Mononuclear cell (primary cell): ENCODE data around the gene KICS2. TPM values are rescaled to one million over a fixed set of nuclear protein-coding genes. Genes with fewer than 3 reads are reported as not detected.
"Not testable (repeated sequence)": the region's sequence is repeated elsewhere in the genome, so short reads cannot be mapped to it uniquely, and the experiment has no call there.

Source experiments
- H3K27me3 ChIP-seq: 2 replicates; pipeline ENCODE4 v1.6.0; 2011; ENCODE audit warnings: low read length, control low read depth; ENCODE audit not compliant: insufficient read depth
- H3K4me1 ChIP-seq: 2 replicates; pipeline ENCODE4 v1.5.1; 2011; ENCODE audit warnings: mild to moderate bottlenecking, low read length, control low read depth; ENCODE audit not compliant: insufficient read depth
- H3K4me3 ChIP-seq: 2 replicates; pipeline ENCODE4 v1.5.1; 2011; ENCODE audit warnings: mild to moderate bottlenecking, low read length, moderate library complexity
- H3K9me3 ChIP-seq: 2 replicates; pipeline ENCODE4 v1.5.1; 2011; ENCODE audit warnings: low read depth, mild to moderate bottlenecking, control low read depth, low read length
- total RNA-seq: library from RNA; depleted of rRNA; stranded (reverse); fragments of >200 nt; gene quantifications from one replicate; pipeline ENCODE4 v1.2.3, GENCODE V29; 2012

KICS2 gene
- total RNA-seq, 1 donor = 22.1 TPM

GRCh38 chr12:64229796-64230195 lies 7.7 kb upstream of the KICS2 start:
- Histone ChIP-seq H3K27me3 (peaks cover 21% of the 10 kb centered on the region), H3K4me3 (no peak overlapping the region), H3K9me3 (no peaks in the 10 kb centered on the region), H3K4me1 (no peaks in the 10 kb centered on the region)

DNA sequence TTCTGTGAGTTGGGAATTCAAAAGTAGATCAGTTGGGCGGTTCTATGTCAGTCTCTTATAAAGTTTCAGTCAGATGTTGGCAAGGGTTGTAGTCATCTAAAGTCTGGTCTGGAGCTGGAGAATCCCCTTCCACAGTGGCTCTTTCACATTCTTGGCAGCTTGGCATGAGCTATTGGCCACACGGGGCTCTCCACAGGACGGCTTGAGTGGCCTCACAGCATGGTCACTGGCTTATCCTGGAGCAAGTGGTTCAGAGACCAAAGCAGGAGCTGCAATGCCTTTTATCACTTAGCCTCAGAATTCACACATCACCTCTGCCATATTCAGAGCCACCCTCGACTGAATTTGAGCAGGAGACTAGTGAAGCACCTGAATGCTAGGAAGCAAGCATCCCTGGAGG lies 7.1 kb upstream of the KICS2 start:
- H3K9me3 ChIP-seq = no peaks in the 10 kb centered on the region
- H3K27me3 ChIP-seq = peaks cover 18% of the 10 kb centered on the region
- no peak overlapping the region for H3K4me3 ChIP-seq
- H3K4me1 ChIP-seq = no peaks in the 10 kb centered on the region

DNA sequence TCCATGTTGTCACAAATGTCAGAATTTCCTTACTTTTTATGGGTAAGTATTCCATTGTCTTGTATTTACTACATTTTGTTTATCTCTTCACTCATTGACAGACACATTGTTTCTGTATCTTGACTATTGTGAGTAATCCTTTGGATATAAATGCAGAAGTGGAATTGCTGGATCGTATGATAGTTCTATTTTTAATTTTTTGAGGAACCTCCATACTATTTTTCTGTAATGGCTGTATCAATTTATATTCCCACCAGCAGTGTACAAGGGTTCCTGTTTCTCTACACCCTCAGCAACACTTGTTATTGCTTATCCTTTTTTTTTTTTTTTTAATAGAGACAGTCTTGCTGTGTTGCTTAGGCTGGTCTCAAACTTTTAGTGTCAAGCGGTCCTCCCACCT lies 3.5 kb upstream of the KICS2 start:
- Histone ChIP-seq H3K4me1 (peaks cover 6% of the 10 kb centered on the region), H3K27me3 (peaks cover 14% of the 10 kb centered on the region), H3K9me3 (no peaks in the 10 kb centered on the region), H3K4me3 (no peak overlapping the region)

DNA sequence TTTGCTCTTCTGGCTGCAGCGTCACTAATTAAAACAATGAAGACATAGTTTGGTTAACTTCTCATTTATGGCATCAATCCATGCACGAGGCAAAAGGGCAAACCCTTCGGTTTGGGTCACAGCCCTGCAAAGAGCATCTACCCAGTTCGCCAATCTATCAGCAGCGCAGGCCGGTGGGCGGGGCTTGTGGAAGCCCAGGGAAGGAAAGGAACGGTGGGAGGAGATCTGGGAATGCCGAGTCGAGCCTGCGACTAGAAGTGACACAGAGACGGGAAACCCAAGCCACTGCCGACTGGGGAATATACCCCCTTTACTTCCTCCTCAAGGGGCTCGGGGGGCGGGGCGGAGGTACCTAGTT lies 466 bp downstream of the KICS2 start:
- peaks cover 10% of the 10 kb centered on the region for H3K4me1 ChIP-seq
- H3K4me3 ChIP-seq = peak overlapping the region; percentile 66
- peaks cover 8% of the 10 kb centered on the region for H3K27me3 ChIP-seq
- H3K9me3 ChIP-seq = no peaks in the 10 kb centered on the region

DNA sequence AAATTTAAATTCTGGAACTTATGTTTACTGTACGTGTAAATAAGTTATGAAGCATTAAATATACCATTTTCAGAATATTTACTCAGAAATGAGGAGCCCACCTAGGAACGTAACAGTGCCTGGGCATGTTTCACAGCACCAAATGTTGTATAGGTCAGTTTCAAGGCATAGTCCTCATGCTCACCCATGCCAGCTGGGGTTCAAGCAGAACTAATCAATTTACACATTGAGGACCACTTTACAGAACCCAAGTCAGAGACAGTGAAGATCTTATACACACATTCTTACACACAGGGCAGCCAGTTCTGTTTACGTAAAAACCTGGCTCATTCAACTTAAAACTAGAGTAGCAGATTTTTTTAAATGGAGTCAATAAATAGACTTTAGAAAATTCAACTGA lies 2.0 kb downstream of the KICS2 start:
- peaks cover under 1% of the 10 kb centered on the region for H3K27me3 ChIP-seq
- no peak overlapping the region for H3K4me3 ChIP-seq
- H3K4me1 ChIP-seq = peaks cover 10% of the 10 kb centered on the region
- H3K9me3 ChIP-seq = no peaks in the 10 kb centered on the region

DNA sequence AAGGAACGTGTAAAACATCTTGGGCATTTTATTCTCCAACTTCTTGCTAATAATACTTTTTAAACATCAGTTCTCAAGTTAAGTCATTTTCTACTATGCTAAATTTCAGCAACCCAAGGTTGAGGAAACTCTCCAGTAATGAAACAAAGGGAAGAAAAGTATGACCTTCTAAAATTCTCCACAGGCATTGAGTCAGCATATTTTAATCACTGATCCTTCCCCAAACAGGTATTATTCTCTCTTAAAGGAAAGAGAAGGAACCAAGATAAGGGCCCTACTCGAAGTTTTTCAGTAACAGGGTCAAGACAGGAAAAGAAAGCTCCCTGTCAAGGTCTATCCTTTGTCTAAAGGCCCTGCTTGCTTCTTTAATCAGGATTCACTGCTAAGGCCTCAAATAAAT lies 3.0 kb downstream of the KICS2 start:
- Histone ChIP-seq H3K4me3 (no peak overlapping the region), H3K4me1 (peaks cover 10% of the 10 kb centered on the region), H3K9me3 (no peaks in the 10 kb centered on the region), H3K27me3 (no peaks in the 10 kb centered on the region)

GRCh38 chr12:64218597-64218996 lies 3.5 kb downstream of the KICS2 start:
- no peak overlapping the region for H3K4me3 ChIP-seq
- peaks cover 10% of the 10 kb centered on the region for H3K4me1 ChIP-seq
- H3K9me3 ChIP-seq = no peaks in the 10 kb centered on the region
- no peaks in the 10 kb centered on the region for H3K27me3 ChIP-seq

GRCh38 chr12:64217643-64218042 lies 4.5 kb downstream of the KICS2 start:
- not testable (repeated sequence) for H3K9me3 ChIP-seq, H3K4me3 ChIP-seq, H3K27me3 ChIP-seq, H3K4me1 ChIP-seq

DNA sequence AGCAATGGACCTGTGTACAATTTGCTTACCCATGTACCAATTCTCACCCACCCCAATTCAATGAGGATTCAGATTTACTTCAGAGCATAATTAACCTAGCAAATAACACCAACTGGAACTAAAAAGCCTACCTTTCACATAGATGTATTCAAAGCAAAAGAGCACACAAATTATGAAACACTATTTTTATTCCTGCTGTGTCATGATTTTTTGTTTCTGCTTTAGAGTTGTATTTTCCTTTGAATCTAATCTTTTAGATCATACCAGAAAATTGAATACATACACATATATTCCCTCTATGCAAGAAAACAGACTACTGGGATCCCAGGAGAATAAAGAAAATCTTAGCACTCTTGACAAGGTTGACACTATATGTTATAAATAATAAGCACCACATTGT lies 5.9 kb downstream of the KICS2 start:
- Histone ChIP-seq H3K9me3 (no peaks in the 10 kb centered on the region), H3K4me3 (no peak overlapping the region), H3K4me1 (peaks cover 5% of the 10 kb centered on the region), H3K27me3 (no peaks in the 10 kb centered on the region)

DNA sequence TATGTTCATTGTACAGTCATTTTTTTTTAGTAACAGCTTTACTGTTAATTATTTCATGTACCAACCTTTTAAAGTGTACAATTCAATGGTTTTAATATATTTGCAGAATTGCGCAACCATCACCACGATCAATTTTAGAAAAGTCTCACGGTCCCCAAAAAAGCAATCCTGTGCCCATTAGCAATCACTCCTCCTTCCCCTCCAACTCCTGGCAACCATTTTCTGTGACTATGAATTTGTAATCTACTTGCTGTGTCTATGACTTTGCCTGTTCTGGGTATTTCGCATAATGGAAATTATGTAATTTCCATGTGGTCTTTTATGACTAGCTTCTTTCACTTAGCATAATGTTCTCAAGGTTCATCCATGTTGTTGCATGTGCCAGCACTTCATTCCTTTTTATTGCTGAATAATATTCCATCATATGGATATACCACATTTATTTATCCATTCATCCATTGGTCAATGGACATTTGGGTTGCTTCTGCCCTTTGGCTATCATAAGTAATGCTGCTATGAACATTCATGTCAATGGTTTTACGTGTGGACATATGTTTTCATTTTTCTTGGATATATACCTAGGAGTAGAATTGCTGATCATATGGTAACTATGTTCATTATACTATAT lies 9.9 kb downstream of the KICS2 start:
- no peaks in the 10 kb centered on the region for H3K9me3 ChIP-seq
- no peaks in the 10 kb centered on the region for H3K27me3 ChIP-seq
- H3K4me3 ChIP-seq = no peak overlapping the region
- no peaks in the 10 kb centered on the region for H3K4me1 ChIP-seq

GRCh38 chr12:64207453-64207852 lies 14.6 kb downstream of the KICS2 start:
- Histone ChIP-seq H3K27me3 (no peaks in the 10 kb centered on the region), H3K9me3 (no peaks in the 10 kb centered on the region)

DNA sequence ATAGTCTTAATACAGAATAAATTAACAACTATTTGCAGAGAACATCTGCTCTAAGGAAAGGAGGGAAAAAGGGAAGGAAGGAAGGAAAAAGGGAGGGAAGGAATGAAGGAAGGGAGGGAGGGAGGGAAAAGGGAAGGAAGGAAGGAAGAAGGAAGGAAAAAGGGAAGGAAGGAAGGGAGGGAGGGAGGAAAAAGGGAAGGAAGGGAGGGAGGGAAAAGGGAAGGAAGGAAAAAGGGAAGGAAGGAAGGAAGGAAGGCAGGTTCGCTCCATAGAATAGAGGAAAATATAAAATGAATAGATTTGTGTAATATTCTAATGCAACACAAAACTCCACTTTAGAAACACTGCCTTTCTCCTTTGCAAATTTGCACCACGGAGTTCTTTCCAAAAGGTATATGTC lies 16.6 kb downstream of the KICS2 start:
- Histone ChIP-seq H3K27me3 (no peaks in the 10 kb centered on the region), H3K4me3 (no peak overlapping the region), H3K4me1 (no peaks in the 10 kb centered on the region), H3K9me3 (no peaks in the 10 kb centered on the region)

More at GRCh38 chr12:64207453-64207852, 14.6 kb downstream of the KICS2 start:
- no peaks in the 10 kb centered on the region for H3K4me1 ChIP-seq
- H3K4me3 ChIP-seq = no peak overlapping the region

DNA sequence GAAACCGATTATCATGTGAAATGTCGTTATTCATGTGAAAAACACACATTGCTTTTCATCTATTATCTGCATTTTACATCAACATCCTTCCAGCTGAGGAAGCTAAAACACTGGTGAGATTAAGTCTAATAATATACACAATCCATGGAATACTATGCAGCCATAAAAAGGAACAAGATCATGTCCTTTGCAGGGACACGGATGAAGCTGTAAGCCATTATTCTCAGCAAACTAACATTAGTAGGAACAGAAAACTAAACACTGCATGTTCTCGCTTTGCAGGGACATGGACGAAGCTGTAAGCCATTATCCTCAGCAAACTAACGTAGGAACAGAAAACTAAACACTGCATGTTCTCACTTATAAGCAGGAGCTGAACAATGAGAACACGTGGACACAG lies 18.3 kb downstream of the KICS2 start:
- Histone ChIP-seq H3K27me3 (no peaks in the 10 kb centered on the region), H3K4me1 (no peaks in the 10 kb centered on the region), H3K9me3 (no peaks in the 10 kb centered on the region), H3K4me3 (no peak overlapping the region)

- Histone ChIP-seq H3K4me1 (no peaks in the 10 kb centered on the region), H3K27me3 (no peaks in the 10 kb centered on the region), H3K9me3 (no peaks in the 10 kb centered on the region), H3K4me3 (no peak overlapping the region)
Observed at GRCh38 chr12:64203036-64203435, 19.1 kb downstream of the KICS2 start.

DNA sequence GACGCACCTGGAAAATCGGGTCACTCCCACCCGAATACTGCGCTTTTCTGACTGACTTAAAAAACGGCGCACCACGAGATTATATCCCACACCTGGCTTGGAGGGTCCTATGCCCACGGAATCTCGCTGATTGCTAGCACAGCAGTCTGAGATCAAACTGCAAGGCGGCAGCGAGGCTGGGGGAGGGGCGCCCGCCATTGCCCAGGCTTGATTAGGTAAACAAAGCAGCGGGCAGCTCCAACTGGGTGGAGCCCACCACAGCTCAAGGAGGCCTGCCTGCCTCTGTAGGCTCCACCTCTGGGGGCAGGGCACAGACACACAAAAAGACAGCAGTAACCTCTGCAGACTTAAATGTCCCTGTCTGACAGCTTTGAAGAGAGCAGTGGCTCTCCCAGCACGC lies 26.3 kb downstream of the KICS2 start:
- H3K4me3 ChIP-seq, H3K4me1 ChIP-seq, H3K9me3 ChIP-seq, H3K27me3 ChIP-seq: not testable (repeated sequence)

GRCh38 chr12:64194333-64195149 lies 27.6 kb downstream of the KICS2 start:
- Histone ChIP-seq H3K9me3 (no peaks in the 10 kb centered on the region), H3K27me3 (no peaks in the 10 kb centered on the region)

More at GRCh38 chr12:64194333-64195149, 27.6 kb downstream of the KICS2 start:
- Histone ChIP-seq H3K4me3 (no peak overlapping the region), H3K4me1 (no peaks in the 10 kb centered on the region)
